Myocyte (in vitro differentiated cells): Measurements from ENCODE around the gene NT5M. TPM values are rescaled to one million over a fixed set of nuclear protein-coding genes. Genes with fewer than 3 reads are reported as not detected.

Experiments used
- DNase-seq: peaks from one replicate; pipeline ENCODE4 v3.0.0-alpha.2; 2012; ENCODE audit warnings: low read depth
- total RNA-seq: library from RNA; depleted of rRNA; stranded (reverse); fragments of >200 nt; gene quantifications from 2 replicates; pipeline ENCODE4 v1.2.3, GENCODE V29; 2014

Gene NT5M
- total RNA-seq, 1 donor from 2014 or later, result 12.4 TPM

DNA sequence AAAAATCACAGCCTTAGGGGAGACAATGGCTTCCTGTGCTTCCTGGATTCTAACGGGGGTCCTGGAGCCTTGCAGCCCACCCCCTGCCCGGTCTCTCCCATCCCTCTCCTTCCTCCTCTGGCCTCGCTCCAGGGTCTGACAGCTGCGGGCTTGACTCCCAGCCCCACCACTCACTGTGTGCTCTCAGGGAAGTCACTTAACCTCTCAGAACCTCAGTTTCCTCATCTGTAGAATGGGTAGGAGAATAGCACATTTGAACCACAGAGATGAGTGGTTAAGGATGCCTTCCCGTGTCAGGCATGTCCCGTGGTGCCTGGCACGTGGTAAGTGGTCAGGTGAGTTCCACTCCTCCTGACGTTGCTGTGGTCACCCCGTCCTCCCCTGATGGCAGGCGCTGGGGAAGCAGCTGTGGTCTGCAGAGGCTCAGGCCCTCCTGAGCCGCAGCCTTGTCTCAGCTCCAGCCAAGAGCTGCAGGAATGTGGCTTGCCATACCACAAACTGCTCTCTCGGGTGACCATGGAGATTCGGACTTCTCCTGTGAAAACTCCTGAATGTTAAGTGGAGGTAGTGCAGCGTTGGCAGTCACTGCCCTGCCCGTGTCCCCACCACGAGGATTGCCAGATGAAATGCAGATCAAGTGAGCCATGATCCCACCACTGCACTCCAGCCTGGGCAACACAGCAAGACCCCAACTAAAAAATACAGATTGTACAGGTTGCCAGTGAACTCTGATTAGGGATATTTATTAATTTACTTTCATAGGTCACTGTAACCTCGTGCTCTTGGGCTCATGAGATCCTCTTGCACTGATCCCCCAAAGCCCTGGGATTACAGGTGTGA is 85.7 kb downstream of the NT5M start:
- peak; percentile 93 for DNase-seq

DNA sequence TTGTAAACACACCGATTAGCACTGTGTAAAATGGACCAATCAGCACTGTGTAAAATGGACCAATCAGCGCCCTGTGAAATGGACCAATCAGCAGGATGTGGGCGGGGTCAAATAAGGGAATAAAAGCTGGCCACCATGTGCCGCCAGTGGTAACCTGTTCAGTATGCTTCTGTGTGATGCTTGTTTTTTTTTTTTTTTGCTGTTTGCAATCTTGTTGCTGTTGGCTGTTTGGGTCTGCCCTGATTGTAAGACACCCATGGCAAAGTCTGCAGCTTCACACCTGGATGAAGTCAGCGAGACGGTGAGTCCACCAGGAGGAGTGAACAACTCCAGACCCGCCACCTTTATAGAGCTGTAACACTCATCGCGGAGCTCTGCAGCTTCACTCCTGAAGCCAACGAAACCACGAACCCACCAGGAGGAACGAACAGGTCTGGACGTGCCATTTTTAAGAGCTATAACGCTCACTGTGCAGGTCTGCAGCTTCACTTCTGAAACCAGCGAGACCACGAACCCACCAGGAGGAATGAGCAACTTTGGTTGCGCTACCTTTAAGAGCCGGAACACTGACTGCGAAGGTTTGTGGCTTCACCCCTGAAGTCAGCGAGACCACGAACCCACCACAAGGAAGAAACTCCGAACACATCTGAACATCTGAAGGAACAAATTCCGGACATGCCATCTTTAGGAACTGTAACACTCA is 88.6 kb downstream of the NT5M start:
- no peak for DNase-seq

DNA sequence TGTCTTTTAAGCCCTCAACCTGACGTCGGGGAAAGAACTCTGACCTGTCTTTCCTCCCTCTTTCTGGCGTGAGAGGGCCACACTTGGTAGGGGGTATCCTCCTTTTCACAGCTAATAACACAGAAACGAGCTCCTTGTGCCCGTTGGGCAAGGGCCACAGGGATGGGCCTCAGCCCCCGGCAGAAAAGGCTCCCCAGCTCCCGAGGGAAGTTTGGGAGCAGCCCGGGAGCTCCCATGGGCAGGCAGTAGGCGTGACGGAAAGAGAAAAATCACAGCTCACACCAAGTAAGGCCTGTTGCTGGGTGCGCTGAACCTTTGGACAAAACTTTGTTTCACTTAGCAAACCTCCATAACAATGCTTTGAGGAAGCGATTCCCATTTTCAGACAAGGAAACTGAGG is 90.8 kb downstream of the NT5M start:
- DNase-seq, result no peak

DNA sequence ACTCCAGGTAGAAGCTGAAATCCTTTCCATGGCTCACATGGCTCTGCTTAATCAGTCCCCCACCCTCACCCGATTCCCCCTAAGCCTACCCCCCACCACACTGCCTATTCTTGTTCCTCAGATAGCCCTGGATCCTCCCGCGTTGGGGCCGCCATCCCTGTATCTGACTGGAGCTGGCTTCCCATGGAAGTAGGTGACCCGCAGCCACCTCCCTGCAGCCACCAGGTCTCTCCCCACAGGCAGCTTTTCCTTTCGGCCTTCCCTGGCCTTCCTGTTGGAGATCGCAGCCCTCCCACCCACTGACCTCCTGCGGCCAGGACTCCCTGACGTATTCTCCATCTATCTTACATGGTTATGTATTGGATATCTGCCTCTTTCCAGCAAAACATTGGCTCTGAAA is 91.3 kb downstream of the NT5M start:
- no peak for DNase-seq

DNA sequence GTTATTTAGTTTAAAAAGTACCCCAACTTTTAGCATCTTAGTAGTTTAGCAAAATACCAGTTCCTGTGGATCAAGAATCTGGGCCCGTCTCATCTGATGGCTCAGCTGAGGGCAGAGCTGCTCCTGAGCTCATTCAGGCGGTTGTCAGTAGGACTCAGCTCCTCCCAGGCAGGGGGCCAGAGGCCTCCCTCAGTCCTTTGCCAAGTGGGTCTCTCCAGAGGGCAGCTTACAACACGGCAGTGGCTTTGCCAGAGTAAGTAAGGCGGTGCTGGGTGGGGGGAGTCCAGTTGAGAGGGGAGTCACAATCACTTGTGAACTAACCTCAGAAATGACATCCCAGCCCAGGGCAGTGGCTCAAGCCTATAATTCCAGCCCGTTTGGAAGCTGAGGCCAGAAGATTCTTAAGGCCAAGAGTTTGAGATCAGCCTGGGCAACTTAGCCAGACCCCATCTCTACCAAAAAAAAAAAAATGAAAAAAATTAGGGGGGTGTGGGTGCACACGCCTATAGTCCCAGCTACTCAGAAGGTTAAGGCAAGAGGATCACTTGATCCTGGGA is 92.2 kb downstream of the NT5M start:
- DNase-seq, result no peak

DNA sequence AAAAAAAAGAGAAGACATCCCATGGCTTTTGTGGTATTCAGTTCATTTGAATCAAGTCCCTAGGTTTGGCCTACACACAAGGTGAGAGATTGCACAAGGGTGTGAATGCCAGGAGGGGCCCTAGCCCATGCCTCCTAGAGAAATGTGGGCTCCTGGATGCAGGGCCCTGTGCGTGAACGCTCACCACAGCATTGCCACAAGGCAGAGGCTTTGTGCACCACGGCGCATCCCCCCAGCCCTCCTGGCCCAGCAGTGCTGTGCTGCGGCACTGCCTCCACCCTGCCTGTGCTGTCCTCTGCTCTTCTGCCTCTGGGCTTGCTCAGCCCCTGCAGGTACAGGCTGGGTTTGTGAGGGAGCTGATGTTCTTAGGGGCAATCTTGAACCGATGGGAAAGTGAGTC is 92.7 kb downstream of the NT5M start:
- no peak for DNase-seq

Other genes with a start within 250 kb of the NT5M start
- gene PLD6, start 97.0 kb upstream of the NT5M start, total RNA-seq, result 8.8 and 9.4 TPM in 2 replicates
- 66.4 TPM in 2 replicates for gene FLCN, start 66.2 kb upstream of the NT5M start, total RNA-seq
- gene COPS3, start 22.1 kb upstream of the NT5M start, total RNA-seq, result 85.2 and 104 TPM in 2 replicates
- gene MED9, start 173.6 kb downstream of the NT5M start, total RNA-seq, result 17.1 and 22.4 TPM in 2 replicates
- gene RASD1, start 193.0 kb downstream of the NT5M start, total RNA-seq, result 0.94 and 2.7 TPM in 2 replicates